Prostate gland (tissue), 2 donors: ENCODE measurements around the gene SUMF1. TPM values are rescaled to one million over a fixed set of nuclear protein-coding genes. Genes with fewer than 3 reads are reported as not detected.

Source experiments
- DNase-seq: peaks from one replicate; pipeline ENCODE4 v3.0.0-alpha.2; 2019; ENCODE audit warnings: low spot score
- H3K27ac ChIP-seq, 2 donors: fragments of 200-600 bp; sonication (generic); 2 replicates each; pipeline ENCODE4 v1.5.1; 2017 to 2019
- H3K27me3 ChIP-seq: fragments of 200-600 bp; sonication (generic); replicated peaks from 2 replicates; pipeline ENCODE4 v1.5.1; 2019; ENCODE audit not compliant: insufficient read depth
- H3K36me3 ChIP-seq, 2 donors: fragments of 200-600 bp; sonication (generic); 1 replicate in 1 of 2; 2 replicates in 1 of 2; pipeline versions ENCODE4 v1.5.1 to v1.8.1; 2017 to 2019
- H3K4me1 ChIP-seq: fragments of 200-600 bp; sonication (generic); replicated peaks from 2 replicates; pipeline ENCODE4 v1.5.1; 2019
- H3K4me3 ChIP-seq, 2 donors: fragments of 200-600 bp; sonication (generic); 2 replicates each; pipeline ENCODE4 v1.5.1; 2017 to 2019
- H3K9me3 ChIP-seq: fragments of 200-600 bp; sonication (generic); 2 replicates; pipeline ENCODE4 v1.5.1; 2017
- POLR2A ChIP-seq: fragments of 450-650 bp; IDR thresholded peaks from one replicate; pipeline ENCODE4 v1.6.1; 2016; ENCODE audit warnings: antibody characterized with exemption, mild to moderate bottlenecking
- POLR2AphosphoS5 ChIP-seq: sonication (generic); formaldehyde crosslinking; IDR thresholded peaks from one replicate; pipeline ENCODE4 v1.6.1; 2017; ENCODE audit warnings: antibody characterized with exemption
- WGBS: methylation state at CpG from one replicate; pipeline ENCODE4 v1.1.5; 2018; 5-methylcytosine and 5-hydroxymethylcytosine counted together
- intact Hi-C: fragments of 100-400 bp; cut with DNase I; formaldehyde crosslinking; loops from one replicate; pipeline ENCODE4 v1.14.2; 2022
- total RNA-seq, 2 donors: library from RNA; depleted of rRNA; stranded (reverse); fragments of >200 nt; gene quantifications; one replicate each; pipeline ENCODE4 v1.1.0, GENCODE V29; 2016
- TF ChIP-seq, protein P1 (sequence below), 4 experiments: fragments of 200-600 bp in 2 of 4; fragments of 450-650 bp in 2 of 4; sonication (generic) in 2 of 4; IDR thresholded peaks; 1 replicate in 3 of 4; 2 replicates in 1 of 4; pipeline ENCODE4 v1.5.1; 2016 to 2019; ENCODE audit warnings: antibody characterized with exemption in 4 of 4, mild to moderate bottlenecking in 2 of 4, moderate library complexity in 2 of 4

Gene SUMF1
- total RNA-seq, 2 donors from 2014 or later = 58.5 to 59.1 TPM

DNA sequence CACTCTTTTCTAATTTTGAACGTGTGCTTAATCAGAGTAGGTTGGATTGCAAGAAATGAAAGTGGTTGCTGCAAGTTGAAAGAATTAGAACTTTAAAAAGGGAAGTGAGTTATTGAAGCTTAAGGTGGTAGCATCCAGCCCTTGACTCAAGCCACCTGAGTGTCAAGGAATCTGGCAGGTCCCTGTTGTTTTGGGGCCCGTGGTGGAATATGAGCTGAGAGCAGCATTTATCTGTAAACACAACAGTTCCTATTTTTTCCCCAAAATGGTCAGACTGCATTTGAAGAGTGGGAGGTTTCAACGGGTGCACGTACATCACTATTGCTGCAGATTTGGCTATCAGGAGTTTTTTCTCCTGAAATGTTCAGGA, 27.8 kb upstream of the SUMF1 start:
- no peaks in the 10 kb centered on the region for H3K4me1 ChIP-seq
- intact Hi-C loops = loop anchor here (2.0 to 5.0 kb wide), 4 partner anchors 88 to 188 kb away; no protein-coding TSS in a partner anchor
- no peaks in the 10 kb centered on the region for H3K9me3 ChIP-seq
- peak overlapping the region; percentile 35 to 88 for H3K27ac ChIP-seq
- H3K4me3 ChIP-seq = peak overlapping the region; percentile 71 to 72
- TF ChIP-seq POLR2A (no peak), POLR2AphosphoS5 (no peak)
- TF ChIP-seq, protein P1, sequence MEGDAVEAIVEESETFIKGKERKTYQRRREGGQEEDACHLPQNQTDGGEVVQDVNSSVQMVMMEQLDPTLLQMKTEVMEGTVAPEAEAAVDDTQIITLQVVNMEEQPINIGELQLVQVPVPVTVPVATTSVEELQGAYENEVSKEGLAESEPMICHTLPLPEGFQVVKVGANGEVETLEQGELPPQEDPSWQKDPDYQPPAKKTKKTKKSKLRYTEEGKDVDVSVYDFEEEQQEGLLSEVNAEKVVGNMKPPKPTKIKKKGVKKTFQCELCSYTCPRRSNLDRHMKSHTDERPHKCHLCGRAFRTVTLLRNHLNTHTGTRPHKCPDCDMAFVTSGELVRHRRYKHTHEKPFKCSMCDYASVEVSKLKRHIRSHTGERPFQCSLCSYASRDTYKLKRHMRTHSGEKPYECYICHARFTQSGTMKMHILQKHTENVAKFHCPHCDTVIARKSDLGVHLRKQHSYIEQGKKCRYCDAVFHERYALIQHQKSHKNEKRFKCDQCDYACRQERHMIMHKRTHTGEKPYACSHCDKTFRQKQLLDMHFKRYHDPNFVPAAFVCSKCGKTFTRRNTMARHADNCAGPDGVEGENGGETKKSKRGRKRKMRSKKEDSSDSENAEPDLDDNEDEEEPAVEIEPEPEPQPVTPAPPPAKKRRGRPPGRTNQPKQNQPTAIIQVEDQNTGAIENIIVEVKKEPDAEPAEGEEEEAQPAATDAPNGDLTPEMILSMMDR (IDR thresholded peaks at IDR 0.05) = no peak
- 22% methylated on average over 4 of the region's 4 CpGs for WGBS
- H3K27me3 ChIP-seq = no peaks in the 10 kb centered on the region
- no peak for DNase-seq
- no peaks in the 10 kb centered on the region for H3K36me3 ChIP-seq

DNA sequence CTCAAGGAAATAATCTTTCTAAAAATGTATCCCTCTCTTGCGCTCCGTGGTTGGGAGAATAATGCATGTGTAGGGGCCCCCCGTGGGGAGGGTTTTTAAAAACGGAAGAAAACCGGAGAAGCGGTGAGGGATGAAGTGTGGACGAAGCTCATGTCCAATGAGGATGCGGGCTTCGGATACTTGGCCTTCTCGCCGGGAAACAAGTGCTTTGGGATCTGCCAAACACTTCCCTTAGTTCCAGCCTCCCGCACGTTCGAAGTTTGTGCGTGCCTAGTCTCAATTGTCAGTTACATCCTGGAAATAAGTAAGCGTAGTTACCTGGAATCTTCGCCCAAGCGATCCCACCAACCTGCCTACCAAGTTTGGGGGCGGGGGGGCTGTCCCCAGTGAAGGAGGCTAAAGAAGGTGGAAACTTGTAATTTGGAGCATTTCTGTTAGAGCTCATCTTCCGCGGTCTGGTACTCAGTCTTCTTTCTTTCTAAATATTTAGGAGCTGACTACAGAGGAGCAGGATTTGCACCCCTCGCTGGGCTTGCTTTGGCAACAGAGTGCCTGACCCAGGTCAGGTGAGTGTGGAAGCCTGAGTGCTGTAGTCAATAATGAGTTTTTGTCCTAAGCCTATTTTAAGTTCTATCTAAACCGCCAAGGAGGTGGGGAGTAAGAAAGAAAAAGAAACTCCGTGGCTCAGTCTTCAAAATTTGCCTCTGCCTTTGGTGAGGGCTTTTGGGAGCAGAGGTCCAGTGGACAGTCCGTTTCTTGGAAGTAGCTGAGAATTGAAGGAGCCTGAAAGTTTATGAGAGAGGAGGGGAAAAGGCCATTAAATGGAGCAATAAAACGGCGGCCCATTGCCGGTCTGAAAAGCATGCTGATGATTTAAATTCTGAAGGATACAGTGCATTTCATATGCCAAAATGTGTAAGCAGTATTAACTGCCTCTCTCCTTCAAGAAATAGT, 27.1 kb upstream of the SUMF1 start:
- intact Hi-C loops = loop anchor here (2.0 to 5.0 kb wide), 4 partner anchors 89 to 187 kb away; no protein-coding TSS in a partner anchor
- Histone ChIP-seq H3K27ac (peak overlapping the region; percentile 35 to 88), H3K27me3 (no peaks in the 10 kb centered on the region), H3K9me3 (no peaks in the 10 kb centered on the region), H3K36me3 (no peaks in the 10 kb centered on the region), H3K4me1 (no peaks in the 10 kb centered on the region), H3K4me3 (peak overlapping the region; percentile 71 to 72)
- TF ChIP-seq, protein P1 (IDR thresholded peaks at IDR 0.05) = no peak
- TF ChIP-seq POLR2AphosphoS5 = no peak
- no peak for TF ChIP-seq POLR2A
- DNase-seq = no peak
- WGBS = 2% methylated on average over 28 of the region's 28 CpGs

DNA sequence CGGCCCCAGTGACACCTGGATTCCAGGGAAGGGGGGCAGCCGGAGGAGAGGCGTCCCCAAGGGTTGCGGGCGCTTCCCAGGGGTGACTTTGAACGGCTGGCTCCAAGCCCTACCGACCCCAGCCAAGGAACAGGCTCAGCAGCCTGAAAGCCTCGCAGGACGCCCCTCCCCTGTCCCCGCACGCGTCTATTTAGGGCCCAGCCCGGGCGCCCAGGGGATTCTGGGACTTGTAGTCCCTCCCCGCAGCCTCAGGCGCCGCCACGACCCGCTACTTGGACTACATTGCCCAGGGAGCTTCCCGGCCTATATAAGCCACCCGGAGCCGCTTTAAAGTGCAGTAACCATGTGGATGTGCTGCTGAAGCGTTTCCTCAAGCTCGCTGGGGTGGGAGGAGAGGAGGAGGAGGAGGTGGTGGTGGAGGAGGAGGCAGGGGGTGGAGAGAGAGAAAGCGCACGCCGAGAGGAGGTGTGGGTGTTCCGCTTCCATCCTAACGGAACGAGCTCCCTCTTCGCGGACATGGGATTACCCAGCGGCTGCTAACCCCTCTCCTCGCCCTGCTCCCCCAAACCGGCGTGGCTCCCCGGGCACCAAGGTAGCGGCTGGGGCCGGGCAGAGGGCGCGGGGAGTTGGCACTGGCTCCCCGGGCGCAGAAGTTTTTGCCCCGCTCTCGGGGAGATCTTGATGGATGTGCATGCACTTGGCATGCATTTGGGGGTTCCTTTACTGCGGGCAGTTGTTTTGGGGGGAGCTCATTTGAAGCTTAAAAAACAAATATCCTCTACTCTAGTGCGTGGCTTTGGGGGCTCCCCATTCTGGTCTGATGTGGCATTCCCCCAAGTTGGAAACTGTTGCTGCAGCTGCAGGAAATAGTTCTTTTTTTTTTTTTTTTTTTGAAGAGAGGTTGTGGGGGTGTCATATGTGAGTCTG, 26.2 kb upstream of the SUMF1 start, which contains the start of gene ITPR1:
ITPR1 (plus strand) TSS at position 335 of the 927 bp plus-strand sequence. CDS start 23,144 bp downstream, outside the sequence.
- Histone ChIP-seq H3K9me3 (no peaks in the 10 kb centered on the region), H3K4me3 (peak within 1 kb of the TSS; percentile 71 to 72), H3K36me3 (no peaks in the 10 kb centered on the region), H3K27me3 (no peaks in the 10 kb centered on the region), H3K4me1 (no peaks in the 10 kb centered on the region), H3K27ac (peak within 1 kb of the TSS; percentile 88 to 91)
- TF ChIP-seq POLR2A (peak; percentile 99), POLR2AphosphoS5 (peak; percentile 100)
- TF ChIP-seq, protein P1 (IDR thresholded peaks at IDR 0.05) = peak in 2 of 4 experiments; percentile 33 to 49
- intact Hi-C loops = loop anchor here (5.0 kb wide), 3 partner anchors 139 to 186 kb away; no protein-coding TSS in a partner anchor
- WGBS = under 1% methylated on average over 41 of the region's 47 CpGs
- peak; percentile 98 for DNase-seq

DNA sequence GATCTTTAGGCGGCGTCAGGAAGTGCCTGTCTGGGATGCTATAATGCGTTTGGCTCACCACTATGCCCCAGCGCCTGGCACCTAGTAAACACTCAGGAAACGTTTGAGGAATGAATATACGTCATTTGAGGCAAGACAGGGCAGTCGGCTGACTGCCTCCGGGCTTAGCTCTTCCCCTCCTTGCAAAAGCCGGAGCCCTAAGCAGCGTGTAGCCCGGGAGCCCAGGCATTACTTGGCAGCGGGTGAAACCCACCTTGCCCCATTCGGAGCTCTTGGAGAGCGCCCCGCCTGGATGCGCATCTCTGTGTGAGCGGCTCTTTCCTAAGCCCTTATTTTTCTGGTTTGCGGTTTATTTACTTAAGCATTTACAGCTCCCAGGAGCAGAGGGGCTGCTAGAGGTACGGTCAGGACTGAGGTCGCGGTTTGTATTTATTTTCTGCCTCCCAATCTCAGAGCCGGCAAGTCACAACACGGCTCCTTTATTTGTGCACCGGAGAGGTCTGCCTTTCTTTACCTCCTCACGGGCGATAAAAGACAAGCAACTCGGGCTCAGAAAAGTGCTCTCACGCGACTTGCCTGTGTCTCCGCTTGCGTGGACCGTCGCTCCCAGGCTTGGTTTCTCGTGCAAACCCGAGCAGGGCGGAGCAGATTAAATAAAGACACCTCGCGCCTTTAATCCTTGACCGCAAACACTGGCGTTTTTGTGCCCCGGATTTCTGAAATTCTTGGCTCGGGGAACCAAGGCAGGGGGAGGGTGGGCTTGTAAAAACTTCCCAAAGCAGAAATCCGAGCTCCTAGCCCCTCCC, 25.3 kb upstream of the SUMF1 start:
- no peaks in the 10 kb centered on the region for H3K27me3 ChIP-seq
- TF ChIP-seq, protein P1 (IDR thresholded peaks at IDR 0.05) = no peak
- TF ChIP-seq POLR2AphosphoS5 (peak; percentile 45), POLR2A (peak; percentile 12)
- no peaks in the 10 kb centered on the region for H3K9me3 ChIP-seq
- peak overlapping the region; percentile 71 to 72 for H3K4me3 ChIP-seq
- H3K36me3 ChIP-seq = no peaks in the 10 kb centered on the region
- peak overlapping the region; percentile 88 to 91 for H3K27ac ChIP-seq
- H3K4me1 ChIP-seq = no peaks in the 10 kb centered on the region
- intact Hi-C loops = loop anchor here (5.0 kb wide), 3 partner anchors 140 to 185 kb away; no protein-coding TSS in a partner anchor
- under 1% methylated on average over 43 of the region's 43 CpGs for WGBS
- peak; percentile 65 for DNase-seq
